Peyer's patch (tissue), 4 donors: Measurements from ENCODE around the gene RIF1.

Experiments used
- CTCF ChIP-seq, 6 experiments: fragments of 450-650 bp in 4 of 6; fragments of 200-600 bp in 2 of 6; sonication (generic) in 1 of 6; IDR thresholded peaks; one replicate each; pipeline ENCODE4 v1.5.1; 2017 to 2019; ENCODE audit warnings: antibody characterized with exemption in 6 of 6, mild to moderate bottlenecking in 3 of 6, moderate library complexity in 1 of 6
- POLR2A ChIP-seq, 2 donors: fragments of 450-650 bp; IDR thresholded peaks; one replicate each; pipeline ENCODE4 v1.5.1; 2017; ENCODE audit warnings: antibody characterized with exemption in 2 of 2, mild to moderate bottlenecking in 2 of 2, moderate library complexity in 2 of 2

DNA sequence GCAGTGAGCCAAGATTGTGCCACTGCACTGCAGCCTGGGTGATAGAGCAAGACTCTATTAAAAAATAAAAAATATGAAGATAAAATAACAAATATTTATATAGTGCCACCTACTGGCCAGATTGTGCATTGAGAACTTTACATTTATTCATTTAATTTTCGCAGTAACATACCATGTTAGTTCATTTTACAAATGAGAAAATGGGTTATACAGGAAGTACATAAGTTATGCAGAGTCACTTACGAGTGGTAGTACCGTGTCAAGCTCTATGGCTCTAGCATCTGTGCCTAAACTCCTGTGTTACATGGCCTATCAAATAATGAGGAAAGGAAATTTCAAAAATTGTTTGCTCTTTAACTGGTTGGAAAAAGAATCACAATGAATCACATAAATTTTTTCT lies 27.9 kb downstream of the RIF1 start:
- TF ChIP-seq CTCF (IDR thresholded peaks at IDR 0.05) = peak; percentile 53 to 86 (median 56)
- TF ChIP-seq POLR2A (IDR thresholded peaks at IDR 0.05) = no peak
